K562 (cell line): Measurements from ENCODE around the gene DOLPP1. TPM values are rescaled to one million over a fixed set of nuclear protein-coding genes. Genes with fewer than 3 reads are reported as not detected.
A peak's percentile ranks its signal among the peaks of the same experiment; 100 is the strongest.

Experiments
- ATAC-seq: fragments of 200-7000 bp; cut with Tn5 transposase; 3 replicates; pipeline ENCODE4 v1.9.1; 2020; ENCODE audit warnings: moderate library complexity
- BruUV-seq: library from RNA; stranded (reverse); fragments of 400-500 nt; replicated peaks from 2 replicates; lab custom pipeline; 2021; lab: Mats Ljungman, UMichigan
- CTCF ChIA-PET: fragments of 300-600 bp; formaldehyde crosslinking; extraction: SDS; loops from one replicate; lab custom pipeline; 2021; ENCODE audit warnings: low intra/inter-chr PET ratio; lab: Yijun Ruan, JAX
- POLR2A ChIA-PET: fragments of 300-600, 350-650 bp; sonication (Branson Sonifier 250); formaldehyde crosslinking; extraction: SDS; loops from one replicate; lab custom pipeline; 2021; ENCODE audit warnings: antibody characterized with exemption, inconsistent platforms; lab: Yijun Ruan, JAX
- DNase-seq, 4 experiments: peaks; one replicate each; pipeline versions ENCODE4 v3.0.0 to v3.0.0-alpha.2; 2011 to 2018; ENCODE audit warnings: low spot score in 3 of 4, mixed read lengths in 3 of 4; ENCODE audit errors: extremely low read depth in 1 of 4
- FAIRE-seq: peaks from 2 replicates; lab custom pipeline; 2011; peaks lifted over from hg19 to GRCh38; lab: Jason Lieb, UNC
- H2AFZ ChIP-seq: 2 replicates; pipeline ENCODE4 v1.6.0; 2011; ENCODE audit warnings: low read depth, low read length, control low read depth, inconsistent platforms
- H3K27ac ChIP-seq: fragments of 200-600 bp; 3 replicates; pipeline ENCODE4 v1.8.0; 2011; ENCODE audit warnings: low read depth, mild to moderate bottlenecking, control low read depth, inconsistent platforms, low read length, moderate library complexity, mixed read lengths; ENCODE audit errors: extremely low read depth
- H3K27me3 ChIP-seq, 2 experiments: fragments of 300-600 bp in 1 of 2; 2 replicates in 1 of 2; 3 replicates in 1 of 2; pipeline versions ENCODE4 v1.6.0 to v1.8.0; 2011; ENCODE audit warnings: inconsistent platforms in 2 of 2, low read length in 2 of 2, mild to moderate bottlenecking in 1 of 2, mixed read lengths in 1 of 2, moderate library complexity in 1 of 2; ENCODE audit not compliant: control insufficient read depth in 2 of 2, insufficient read depth in 2 of 2
- H3K36me3 ChIP-seq: fragments of 300-600 bp; 3 replicates; pipeline ENCODE4 v1.8.0; 2011; ENCODE audit warnings: mild to moderate bottlenecking, low read length, inconsistent platforms; ENCODE audit not compliant: control insufficient read depth, insufficient read depth
- H3K4me1 ChIP-seq, 2 experiments: fragments of 200-600 bp in 1 of 2; replicated peaks in 1 of 2; 2 replicates in 1 of 2; 3 replicates in 1 of 2; pipeline versions ENCODE4 v1.5.1 to v1.8.0; 2011; ENCODE audit warnings: inconsistent platforms in 2 of 2, low read length in 2 of 2, mild to moderate bottlenecking in 1 of 2, mixed read lengths in 1 of 2, moderate library complexity in 1 of 2; ENCODE audit not compliant: control insufficient read depth in 2 of 2, insufficient read depth in 2 of 2
- H3K4me2 ChIP-seq: 2 replicates; pipeline ENCODE4 v1.6.1; 2011; ENCODE audit warnings: low read length, control low read depth, inconsistent platforms, mixed read lengths; ENCODE audit not compliant: insufficient read depth
- H3K4me3 ChIP-seq: fragments of 200-600 bp; sonication (generic), shearing (Covaris generic); 2 replicates; pipeline ENCODE4 v1.5.1; 2016; ENCODE audit warnings: control low read depth, inconsistent platforms
- H3K79me2 ChIP-seq: fragments of 200-600 bp; 3 replicates; pipeline ENCODE4 v1.8.0; 2011; ENCODE audit warnings: low read length, inconsistent platforms; ENCODE audit not compliant: control insufficient read depth, insufficient read depth
- H3K9ac ChIP-seq, 2 experiments: 2 replicates each; pipeline versions ENCODE4 v1.6.0 to v1.6.1; 2011; ENCODE audit warnings: low read depth in 2 of 2, low read length in 2 of 2, control low read depth in 1 of 2, inconsistent platforms in 1 of 2, mild to moderate bottlenecking in 1 of 2, mixed read lengths in 1 of 2; ENCODE audit not compliant: insufficient read depth in 1 of 2
- H3K9me1 ChIP-seq: one replicate; pipeline ENCODE4 v1.6.0; 2011; ENCODE audit warnings: inconsistent platforms, mild to moderate bottlenecking, low read length, moderate library complexity; ENCODE audit not compliant: control insufficient read depth, insufficient read depth
- H3K9me3 ChIP-seq: replicated peaks from 2 replicates; pipeline ENCODE4 v1.5.1; 2011; ENCODE audit warnings: low read depth, low read length, inconsistent platforms; ENCODE audit not compliant: control insufficient read depth, insufficient read depth
- H4K20me1 ChIP-seq: replicated peaks from 2 replicates; pipeline ENCODE4 v1.6.1; 2011; ENCODE audit warnings: low read length, inconsistent platforms, mixed read lengths; ENCODE audit not compliant: control insufficient read depth, insufficient read depth
- AFF4 ChIP-seq: sonication (generic); formaldehyde crosslinking; IDR thresholded peaks from 2 replicates; pipeline ENCODE4 v1.8.0; 2023; ENCODE audit warnings: mild to moderate bottlenecking, missing genetic modification reagents
- ELF4 ChIP-seq: fragments of 450-650 bp; formaldehyde crosslinking; IDR thresholded peaks from 2 replicates; pipeline ENCODE4 v1.4.0; 2022; ENCODE audit warnings: missing genetic modification characterization
- KLF6 ChIP-seq: fragments of 250-450 bp; sonication (Bioruptor Pico); IDR thresholded peaks from 2 replicates; pipeline ENCODE4 v1.4.0; 2020; ENCODE audit warnings: mild to moderate bottlenecking, moderate library complexity, borderline replicate concordance
- MEIS2 ChIP-seq: fragments of 450-650 bp; IDR thresholded peaks from 2 replicates; pipeline ENCODE4 v1.6.1; 2014; ENCODE audit warnings: mild to moderate bottlenecking; ENCODE audit not compliant: partially characterized antibody
- PBX2 ChIP-seq, 2 experiments: IDR thresholded peaks in 1 of 2; conservative IDR thresholded peaks in 1 of 2; 2 replicates each; pipeline ENCODE4 v1.6.1; 2016; ENCODE audit warnings: low read depth in 2 of 2, mild to moderate bottlenecking in 1 of 2, missing compliant biosample characterization in 1 of 2, missing genetic modification characterization in 1 of 2, moderate library complexity in 1 of 2
- PHF8 ChIP-seq: fragments of 200-600 bp; sonication (generic); IDR thresholded peaks from 2 replicates; pipeline ENCODE4 v1.6.1; 2012; ENCODE audit warnings: mixed run types, mild to moderate bottlenecking, inconsistent platforms, low read length, moderate library complexity, borderline replicate concordance
- RBM34 ChIP-seq: fragments of 200-400 bp; formaldehyde crosslinking; IDR thresholded peaks from 2 replicates; pipeline ENCODE4 v1.6.1; 2018; ENCODE audit warnings: low read length, borderline replicate concordance; ENCODE audit not compliant: insufficient read depth
- SP2 ChIP-seq: IDR thresholded peaks from 2 replicates; pipeline ENCODE4 v1.6.1; 2011; ENCODE audit warnings: mild to moderate bottlenecking, low read depth, low read length, moderate library complexity; ENCODE audit not compliant: poor library complexity, severe bottlenecking; ENCODE audit errors: extremely low read depth
- YY1 ChIP-seq, 3 experiments: IDR thresholded peaks; 2 replicates each; pipeline ENCODE4 v1.6.1; 2011; ENCODE audit warnings: low read length in 2 of 3, mild to moderate bottlenecking in 2 of 3, moderate library complexity in 2 of 3, borderline replicate concordance in 1 of 3, control low read depth in 1 of 3, low read depth in 1 of 3; ENCODE audit not compliant: insufficient read depth in 3 of 3, insufficient replicate concordance in 2 of 3, control insufficient read depth in 1 of 3, insufficient read length in 1 of 3; ENCODE audit errors: extremely low read depth in 1 of 3
- ZBTB8A ChIP-seq: fragments of 450-650 bp; IDR thresholded peaks from 2 replicates; pipeline ENCODE4 v1.6.1; 2018; ENCODE audit warnings: mild to moderate bottlenecking, moderate library complexity; ENCODE audit not compliant: partially characterized antibody
- ZNF217 ChIP-seq: sonication (generic); formaldehyde crosslinking; IDR thresholded peaks from 2 replicates; pipeline ENCODE4 v1.8.0; 2022; ENCODE audit warnings: mild to moderate bottlenecking, missing genetic modification reagents
- ZNF23 ChIP-seq: fragments of 250-450 bp; sonication (Bioruptor Pico); IDR thresholded peaks from 2 replicates; pipeline ENCODE4 v1.4.0; 2020; ENCODE audit warnings: mild to moderate bottlenecking
- ZNF431 ChIP-seq: sonication (generic); formaldehyde crosslinking; IDR thresholded peaks from 2 replicates; pipeline ENCODE4 v1.8.0; 2022; ENCODE audit warnings: mild to moderate bottlenecking, missing genetic modification reagents
- ZNF79 ChIP-seq: fragments of 250-450 bp; sonication (Bioruptor Pico); IDR thresholded peaks from 2 replicates; pipeline ENCODE4 v1.4.0; 2020; ENCODE audit warnings: low read depth, mild to moderate bottlenecking, moderate library complexity
- whole genome bisulfite sequencing: fragments of 100-300 bp; shearing (Covaris generic); methylation state at CpG from one replicate; pipeline ENCODE4 v1.1.6; 2016; ENCODE audit warnings: low coverage, mixed read lengths; ENCODE audit not compliant: insufficient coverage; ENCODE audit errors: missing lambda C conversion rate; 5-methylcytosine and 5-hydroxymethylcytosine counted together
- in situ Hi-C: fragments of 300-500 bp; cut with MboI; formaldehyde crosslinking; loops from 4 replicates; pipeline ENCODE4 v1.15.0; 2018; ENCODE audit warnings: inconsistent platforms, mixed read lengths
- intact Hi-C: fragments of 100-400 bp; cut with micrococcal nuclease; formaldehyde crosslinking; loops from 2 replicates; pipeline ENCODE4 v1.14.2; 2022
- polyA plus RNA-seq, 8 experiments: library from polyadenylated mRNA; depleted of rRNA in 4 of 8; stranded (reverse) in 5 of 8; unstranded in 3 of 8; fragments of >200 nt; fragmentation: Nextera tagmentation in 2 of 8; fragmentation: Illumina TruSeq in 1 of 8; extraction: Ambion mirVana in 2 of 8; extraction: Trizol in 1 of 8; gene quantifications; 2 replicates each; pipeline versions ENCODE4 v1.2.1 to v1.2.3, GENCODE V29; 2011 to 2014; ENCODE audit warnings: inconsistent platforms in 1 of 8, missing spikeins in 1 of 8
- total RNA-seq, 7 experiments: library from RNA; depleted of rRNA in 6 of 7; stranded (reverse); fragments of >200 nt in 6 of 7; fragmentation: Illumina TruSeq in 2 of 7; extraction: Trizol in 2 of 7; gene quantifications; 2 replicates each; pipeline versions ENCODE4 v1.2.1 to v1.2.3, GENCODE V29; 2011 to 2021; ENCODE audit warnings: low replicate concordance in 1 of 7

Gene DOLPP1
- total and polyA plus RNA-seq, 9 of the 15 experiments (the other 6 are each of a cell fraction or from before 2014, with no cell fraction given): 3.0 to 39.8 (median 30.5) TPM

- intact Hi-C loops (loop anchor here (5.0 kb wide), 1 partner anchor 44 kb away; the partner anchor contains the start of gene MIGA2), in situ Hi-C loops (no loop called here)
- POLR2A ChIA-PET: interaction anchor here (0.8 to 2.2 kb wide), 11 partner anchors 9 to 652 kb away, joined by 3 to 7 read pairs (median 3); no protein-coding TSS in a partner anchor
- ATAC-seq: peak; percentile 0; the same call in 1 of the 3 replicates
- WGBS: 1% methylated on average over 15 of the region's 30 CpGs
- H3K4me3 ChIP-seq: peak overlapping the region; percentile 67
- peak overlapping the region; percentile 91 for H3K4me2 ChIP-seq
- peak overlapping the region; percentile 79 for H3K27ac ChIP-seq
- peak overlapping the region; percentile 88 to 92 for H3K9ac ChIP-seq
- BruUV-seq: TSS peak; percentile 62
- no peaks in the 10 kb centered on the region for H3K9me1 ChIP-seq
- H3K9me3 ChIP-seq: no peaks in the 10 kb centered on the region
- peak overlapping the region; percentile 95 for H2AFZ ChIP-seq
- CTCF ChIA-PET: no interaction called here
- H3K36me3 ChIP-seq: peaks cover 42% of the 10 kb centered on the region; the same call in 2 of the 3 replicates
- FAIRE-seq: no peak
- H3K79me2 ChIP-seq: peaks cover 47% of the 10 kb centered on the region
- H4K20me1 ChIP-seq: no peaks in the 10 kb centered on the region; the same call in 1 of the 2 replicates
- H3K27me3 ChIP-seq: no peaks in the 10 kb centered on the region
- peak in 3 of 4 experiments; percentile 94 to 97 (median 96) for DNase-seq
- peaks cover 4 to 50% of the 10 kb centered on the region in 2 experiments; a peak in 4 of 5 replicates for H3K4me1 ChIP-seq
- TF ChIP-seq ZNF217 (CRISPR knock-in tag) (no peak), ZNF431 (no peak), ZBTB8A (no peak), PHF8 (peak; percentile 44; the same call in 1 of the 2 replicates), ZNF23 (CRISPR knock-in tag) (no peak), ZNF79 (CRISPR knock-in tag) (no peak), SP2 (no peak), KLF6 (CRISPR knock-in tag) (no peak), RBM34 (no peak), YY1 (IDR thresholded peaks at IDR 0.05; ENCODE audit: borderline replicate concordance in 1 of 3, control insufficient read depth in 1 of 3, extremely low read depth in 1 of 3, insufficient read depth in 3 of 3, insufficient read length in 1 of 3, insufficient replicate concordance in 2 of 3, low read depth in 1 of 3, low read length in 2 of 3) (no peak), MEIS2 (peak; percentile 90), PBX2 (CRISPR knock-in tag; IDR thresholded peaks at IDR 0.05; ENCODE audit: low read depth) (no peak), PBX2 (tag; conservative IDR thresholded peaks at IDR 0.05; ENCODE audit: low read depth) (no peak), ELF4 (CRISPR knock-in tag) (no peak), AFF4 (CRISPR knock-in tag) (peak; percentile 40; the same call in 1 of the 2 replicates)
Observed at GRCh38 chr9:129081388-129081904, 535 bp downstream of the DOLPP1 start.
